ENCODE data around the gene RNU11.

RNU11 gene

GRCh38 chr1:28640766-28641165, 7.6 kb upstream of the RNU11 start:
- Histone ChIP-seq H3K27ac (ENCODE audit: low read depth, low read length) (no peak overlapping the region), H3K9ac (ENCODE audit: low read length) (0 out of 2 replicates have a peak overlapping the region, but pooled peaks have one; percentile 96), H3K9me3 (ENCODE audit: insufficient read depth, low read length) (no peaks in the 10 kb centered on the region), H2AFZ (ENCODE audit: low read depth, low read length, severe bottlenecking) (no peak overlapping the region), H3K4me2 (ENCODE audit: low read depth, low read length, poor library complexity, severe bottlenecking) (peak overlapping the region; percentile 77), H3K9me2 (replicated peaks; ENCODE audit: insufficient read depth, low read length) (no peaks in the 10 kb centered on the region), H4K20me1 (ENCODE audit: low read depth, low read length) (no peaks in the 10 kb centered on the region), H3K27me3 (ENCODE audit: low read length) (no peaks in the 10 kb centered on the region), H3K4me3 (ENCODE audit: insufficient read depth, low read length, poor library complexity, severe bottlenecking) (no peak overlapping the region), H3K36me3 (ENCODE audit: low read length) (no peaks in the 10 kb centered on the region), H3F3A (ENCODE audit: insufficient read depth) (peaks cover 15% of the 10 kb centered on the region), H3K79me2 (ENCODE audit: insufficient read depth, low read length) (peaks cover 35% of the 10 kb centered on the region)
- no peak for TF ChIP-seq EZH2phosphoT487 (conservative IDR thresholded peaks at IDR 0.05; ENCODE audit: low read length)
- no peak for TF ChIP-seq CTCF (IDR thresholded peaks at IDR 0.05; ENCODE audit: insufficient read depth, low read length, poor library complexity, severe bottlenecking)

- H3F3A ChIP-seq (ENCODE audit: insufficient read depth): peaks cover 17% of the 10 kb centered on the region
- no peaks in the 10 kb centered on the region for H3K36me3 ChIP-seq (ENCODE audit: low read length)
- TF ChIP-seq EZH2phosphoT487 (conservative IDR thresholded peaks at IDR 0.05; ENCODE audit: low read length) (no peak), CTCF (IDR thresholded peaks at IDR 0.05; ENCODE audit: insufficient read depth, low read length, poor library complexity, severe bottlenecking) (no peak)
- H3K9me3 ChIP-seq (ENCODE audit: insufficient read depth, low read length): no peaks in the 10 kb centered on the region
- H3K9ac ChIP-seq (ENCODE audit: low read length): peak overlapping the region; percentile 96
- peak overlapping the region; percentile 77 for H3K4me2 ChIP-seq (ENCODE audit: low read depth, low read length, poor library complexity, severe bottlenecking)
- H2AFZ ChIP-seq (ENCODE audit: low read depth, low read length, severe bottlenecking): peak overlapping the region; percentile 73
- no peaks in the 10 kb centered on the region for H4K20me1 ChIP-seq (ENCODE audit: low read depth, low read length)
- H3K79me2 ChIP-seq (ENCODE audit: insufficient read depth, low read length): peaks cover 35% of the 10 kb centered on the region
- H3K9me2 ChIP-seq (replicated peaks; ENCODE audit: insufficient read depth, low read length): no peaks in the 10 kb centered on the region
- H3K27me3 ChIP-seq (ENCODE audit: low read length): no peaks in the 10 kb centered on the region
- H3K4me3 ChIP-seq (ENCODE audit: insufficient read depth, low read length, poor library complexity, severe bottlenecking): peak overlapping the region; percentile 74
- peak overlapping the region; percentile 56 for H3K27ac ChIP-seq (ENCODE audit: low read depth, low read length)
Observed at GRCh38 chr1:28642056-28642846, 6.1 kb upstream of the RNU11 start.

- peak within 1 kb of the TSS; percentile 90 for H3K27ac ChIP-seq (ENCODE audit: low read depth, low read length)
- peak; percentile 30 for TF ChIP-seq CTCF (IDR thresholded peaks at IDR 0.05; ENCODE audit: insufficient read depth, low read length, poor library complexity, severe bottlenecking)
- no peak for TF ChIP-seq EZH2phosphoT487 (conservative IDR thresholded peaks at IDR 0.05; ENCODE audit: low read length)
Observed at GRCh38 chr1:28642847-28643635, 5.4 kb upstream of the RNU11 start, which contains the start of gene TAF12. TSS of gene TAF12 (minus strand) at chr1:28643067. CDS start at chr1:28622081, 20,986 bp downstream.

More at GRCh38 chr1:28642847-28643635, 5.4 kb upstream of the RNU11 start, which contains the start of gene TAF12:
- H4K20me1 ChIP-seq (ENCODE audit: low read depth, low read length): no peaks in the 10 kb centered on the region
- no peaks in the 10 kb centered on the region for H3K27me3 ChIP-seq (ENCODE audit: low read length)
- H3K9me2 ChIP-seq (replicated peaks; ENCODE audit: insufficient read depth, low read length): no peaks in the 10 kb centered on the region
- H2AFZ ChIP-seq (ENCODE audit: low read depth, low read length, severe bottlenecking): peak within 1 kb of the TSS; percentile 73
- peak within 1 kb of the TSS; percentile 96 for H3K9ac ChIP-seq (ENCODE audit: low read length)
- peaks cover 35% of the 10 kb centered on the region for H3K79me2 ChIP-seq (ENCODE audit: insufficient read depth, low read length)
- H3K4me2 ChIP-seq (ENCODE audit: low read depth, low read length, poor library complexity, severe bottlenecking): peak within 1 kb of the TSS; percentile 89
- H3K9me3 ChIP-seq (ENCODE audit: insufficient read depth, low read length): no peaks in the 10 kb centered on the region
- H3F3A ChIP-seq (ENCODE audit: insufficient read depth): peaks cover 21% of the 10 kb centered on the region
- no peaks in the 10 kb centered on the region for H3K36me3 ChIP-seq (ENCODE audit: low read length)
- H3K4me3 ChIP-seq (ENCODE audit: insufficient read depth, low read length, poor library complexity, severe bottlenecking): peak within 1 kb of the TSS; percentile 74
